Stimulated activated CD4-positive, alpha-beta T cell treated with anti-CD3 and anti-CD28 coated beads, TNF-alpha, amount 100 ng/mL, for 48 hours (primary cell): ENCODE data around the gene NFIX.

ENCODE experiments used
- DNase-seq, 3 donors: peaks; one replicate each; pipeline ENCODE4 v3.0.0-alpha.2; 2020; ENCODE audit warnings: low read depth in 3 of 3

The NFIX gene

GRCh38 chr19:13022111-13022858 is 27.0 kb downstream of the NFIX start:
- no peak for DNase-seq

GRCh38 chr19:13022859-13023636 is 27.8 kb downstream of the NFIX start:
- DNase-seq: no peak

- no peak for DNase-seq
These were observed 28.4 kb downstream of the NFIX start for GRCh38 chr19:13023656-13024055.

GRCh38 chr19:13024126-13024950 is 29.1 kb downstream of the NFIX start:
- DNase-seq: no peak

- DNase-seq: no peak
These were observed 29.8 kb downstream of the NFIX start for GRCh38 chr19:13024951-13025697.

GRCh38 chr19:13025819-13026456 is 30.7 kb downstream of the NFIX start:
- DNase-seq: no peak

GRCh38 chr19:13026462-13027370 is 31.4 kb downstream of the NFIX start:
- DNase-seq: no peak

GRCh38 chr19:13027557-13027956 is 32.3 kb downstream of the NFIX start:
- DNase-seq: no peak

GRCh38 chr19:13028027-13028426 is 32.8 kb downstream of the NFIX start:
- no peak for DNase-seq

- DNase-seq: no peak
These were observed 34.1 kb downstream of the NFIX start for GRCh38 chr19:13029301-13029880.

- DNase-seq: no peak
These were observed 34.6 kb downstream of the NFIX start for GRCh38 chr19:13029893-13030292.

- DNase-seq: no peak
These were observed 36.8 kb downstream of the NFIX start for GRCh38 chr19:13031917-13032623.

GRCh38 chr19:13032837-13033236 is 37.6 kb downstream of the NFIX start:
- no peak for DNase-seq

- no peak for DNase-seq
These were observed 38.0 kb downstream of the NFIX start for GRCh38 chr19:13033244-13033643.

- DNase-seq: peak in 1 of 3 donors; percentile 47
These were observed 38.7 kb downstream of the NFIX start for GRCh38 chr19:13033819-13034611.

GRCh38 chr19:13034636-13035035 is 39.4 kb downstream of the NFIX start:
- no peak for DNase-seq

- DNase-seq: no peak
These were observed 40.6 kb downstream of the NFIX start for GRCh38 chr19:13035820-13036365.
